ENCODE data around the gene LYRM2.

GRCh38 chr6:89679215-89680120 is 40.9 kb upstream of the LYRM2 start:
- TF ChIP-seq POLR2AphosphoS5 (IDR thresholded peaks at IDR 0.05; ENCODE audit: low read depth, low read length) (no peak), BRCA1 (IDR thresholded peaks at IDR 0.05; ENCODE audit: low read depth, low read length) (no peak), CTCF (IDR thresholded peaks at IDR 0.05; ENCODE audit: control extremely low read depth in 1 of 3, insufficient read depth in 1 of 3, low read depth in 1 of 3, low read length in 3 of 3) (no peak), RAD21 (IDR thresholded peaks at IDR 0.05 in 1 of 2, conservative IDR thresholded peaks at IDR 0.05 in 1 of 2; ENCODE audit: low read depth in 2 of 2, low read length in 2 of 2) (no peak), MAFK (IDR thresholded peaks at IDR 0.05; ENCODE audit: low read depth, low read length) (no peak), RFX5 (IDR thresholded peaks at IDR 0.05; ENCODE audit: borderline replicate concordance, low read depth, low read length) (no peak)
